B cell (primary cell): Measurements from ENCODE around the gene EFNA3.

ENCODE experiments used
- CTCF ChIP-seq: fragments of 200-600 bp; IDR thresholded peaks from one replicate; pipeline ENCODE4 v1.8.0; 2022; ENCODE audit warnings: antibody characterized with exemption, mild to moderate bottlenecking
- EZH2 ChIP-seq: IDR thresholded peaks from 2 replicates; pipeline ENCODE4 v1.6.1; 2012; ENCODE audit warnings: borderline replicate concordance, low read depth, mild to moderate bottlenecking, moderate library complexity, low read length; ENCODE audit not compliant: insufficient read depth, poor library complexity, severe bottlenecking

GRCh38 chr1:155127967-155128754 is 49.5 kb downstream of the EFNA3 start:
- TF ChIP-seq CTCF: no peak
- TF ChIP-seq EZH2: no peak
